SU-DHL-6 (cell line): ENCODE data around the gene CIB1.

Experiments
- EZH2phosphoT487 ChIP-seq: fragments of 200-600 bp; sonication (generic), shearing (Covaris generic); conservative IDR thresholded peaks from 2 replicates; pipeline ENCODE4 v1.6.1; 2018; ENCODE audit warnings: mild to moderate bottlenecking, antibody characterized with exemption, low read length, moderate library complexity, mixed read lengths
- TF ChIP-seq, protein P1 (sequence below): fragments of 200-600 bp; sonication (generic); IDR thresholded peaks from one replicate; pipeline ENCODE4 v1.5.1; 2017; ENCODE audit warnings: antibody characterized with exemption, mild to moderate bottlenecking, low read length, moderate library complexity; ENCODE audit not compliant: insufficient read depth, poor library complexity, severe bottlenecking

DNA sequence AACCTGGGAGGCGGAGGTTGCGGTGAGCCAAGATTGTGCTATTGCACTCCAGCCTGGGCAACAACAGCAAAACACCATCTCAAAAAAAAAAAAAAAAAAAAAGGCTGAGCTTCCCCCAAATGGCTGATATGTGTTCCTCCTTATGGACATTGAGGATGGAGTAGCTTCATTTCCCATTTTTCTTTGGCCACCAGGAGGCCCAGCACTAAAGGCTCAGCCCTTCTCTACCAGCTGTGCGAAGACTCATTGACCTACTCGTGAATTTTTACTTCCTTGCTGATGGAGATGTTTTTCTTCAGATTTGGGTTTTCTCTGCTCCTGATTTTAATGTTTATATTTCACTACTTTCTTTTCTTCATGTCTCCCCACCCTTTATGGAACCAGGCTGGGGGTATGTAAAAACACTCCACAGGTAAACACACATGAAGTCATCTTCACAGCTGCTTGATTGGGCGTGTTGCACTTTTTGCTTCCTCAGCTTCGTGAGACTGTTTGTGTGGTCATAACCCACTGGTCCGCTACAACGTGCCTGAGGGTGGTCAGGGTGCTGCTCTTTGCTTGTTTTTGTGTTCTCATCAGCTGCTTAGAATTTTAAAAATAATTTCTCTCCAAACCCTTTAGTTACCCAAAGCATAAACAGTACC lies 19.1 kb downstream of the CIB1 start:
- TF ChIP-seq, protein P1, sequence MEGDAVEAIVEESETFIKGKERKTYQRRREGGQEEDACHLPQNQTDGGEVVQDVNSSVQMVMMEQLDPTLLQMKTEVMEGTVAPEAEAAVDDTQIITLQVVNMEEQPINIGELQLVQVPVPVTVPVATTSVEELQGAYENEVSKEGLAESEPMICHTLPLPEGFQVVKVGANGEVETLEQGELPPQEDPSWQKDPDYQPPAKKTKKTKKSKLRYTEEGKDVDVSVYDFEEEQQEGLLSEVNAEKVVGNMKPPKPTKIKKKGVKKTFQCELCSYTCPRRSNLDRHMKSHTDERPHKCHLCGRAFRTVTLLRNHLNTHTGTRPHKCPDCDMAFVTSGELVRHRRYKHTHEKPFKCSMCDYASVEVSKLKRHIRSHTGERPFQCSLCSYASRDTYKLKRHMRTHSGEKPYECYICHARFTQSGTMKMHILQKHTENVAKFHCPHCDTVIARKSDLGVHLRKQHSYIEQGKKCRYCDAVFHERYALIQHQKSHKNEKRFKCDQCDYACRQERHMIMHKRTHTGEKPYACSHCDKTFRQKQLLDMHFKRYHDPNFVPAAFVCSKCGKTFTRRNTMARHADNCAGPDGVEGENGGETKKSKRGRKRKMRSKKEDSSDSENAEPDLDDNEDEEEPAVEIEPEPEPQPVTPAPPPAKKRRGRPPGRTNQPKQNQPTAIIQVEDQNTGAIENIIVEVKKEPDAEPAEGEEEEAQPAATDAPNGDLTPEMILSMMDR, result no peak
- no peak for TF ChIP-seq EZH2phosphoT487
